IMR-90 (cell line): ENCODE data around the gene CD99.

Experiments used
- BHLHE40 ChIP-seq: fragments of 150-350 bp; IDR thresholded peaks from 2 replicates; pipeline ENCODE4 v1.6.1; 2016; ENCODE audit warnings: mild to moderate bottlenecking, low read depth, low read length
- CEBPB ChIP-seq: IDR thresholded peaks from 2 replicates; pipeline ENCODE4 v1.6.1; 2012; ENCODE audit warnings: low read depth, low read length, improper control_type of control experiment
- CTCF ChIP-seq: conservative IDR thresholded peaks from 2 replicates; pipeline ENCODE4 v1.5.1; 2012; ENCODE audit warnings: mild to moderate bottlenecking, low read depth, low read length, improper control_type of control experiment
- ELK1 ChIP-seq: fragments of 150-350 bp; IDR thresholded peaks from 2 replicates; pipeline ENCODE4 v1.6.1; 2016; ENCODE audit warnings: low read depth, mild to moderate bottlenecking, low read length, moderate library complexity, borderline replicate concordance

- TF ChIP-seq ELK1 (no peak), CEBPB (no peak), CTCF (no peak), BHLHE40 (no peak)
Observed at GRCh38 chrX:2751291-2751690, 60.2 kb downstream of the CD99 start.
